AG04450 (cell line): ENCODE data around the gene NTF4. TPM values are rescaled to one million over a fixed set of nuclear protein-coding genes. Genes with fewer than 3 reads are reported as not detected.
A peak's percentile ranks its signal among the peaks of the same experiment; 100 is the strongest.

Experiments used
- CTCF ChIA-PET: fragments of 300-600, 350-600 bp; formaldehyde crosslinking; extraction: SDS; loops from one replicate; lab custom pipeline; 2022; ENCODE audit warnings: antibody characterized with exemption, inconsistent platforms; lab: Charles Lee
- POLR2A ChIA-PET: fragments of 350-600 bp; formaldehyde crosslinking; extraction: SDS; loops from one replicate; lab custom pipeline; 2021; ENCODE audit warnings: antibody characterized with exemption, inconsistent platforms; lab: Yijun Ruan, JAX
- DNase-seq: peaks from one replicate; pipeline ENCODE4 v3.0.0-alpha.2; 2011; ENCODE audit warnings: low read depth, low spot score
- H3K27ac ChIP-seq: one replicate; pipeline ENCODE4 v1.5.1; 2012; ENCODE audit warnings: low read depth, low read length, control low read depth
- H3K27me3 ChIP-seq: one replicate; pipeline ENCODE4 v1.6.0; 2012; ENCODE audit warnings: low read length; ENCODE audit not compliant: control insufficient read depth, insufficient read depth
- H3K4me3 ChIP-seq: 2 replicates; pipeline ENCODE4 v1.5.1; 2011; ENCODE audit warnings: mild to moderate bottlenecking, low read depth, low read length, control low read depth
- H3K9me3 ChIP-seq: 2 replicates; pipeline ENCODE4 v1.5.1; 2012; ENCODE audit warnings: low read length; ENCODE audit not compliant: control insufficient read depth, insufficient read depth
- polyA plus RNA-seq: library from polyadenylated mRNA; depleted of rRNA; stranded (reverse); fragments of >200 nt; gene quantifications from 2 replicates; pipeline ENCODE4 v1.2.3, GENCODE V29; 2011
- TF ChIP-seq, protein P1 (sequence below): IDR thresholded peaks from 2 replicates; pipeline ENCODE4 v1.5.1; 2011; ENCODE audit warnings: low read depth, low read length, control low read depth, inconsistent platforms

The NTF4 gene
- polyA plus RNA-seq, 1 experiment: 0.09 TPM

- H3K27ac ChIP-seq: peak overlapping the region; percentile 11
- TF ChIP-seq, protein P1, sequence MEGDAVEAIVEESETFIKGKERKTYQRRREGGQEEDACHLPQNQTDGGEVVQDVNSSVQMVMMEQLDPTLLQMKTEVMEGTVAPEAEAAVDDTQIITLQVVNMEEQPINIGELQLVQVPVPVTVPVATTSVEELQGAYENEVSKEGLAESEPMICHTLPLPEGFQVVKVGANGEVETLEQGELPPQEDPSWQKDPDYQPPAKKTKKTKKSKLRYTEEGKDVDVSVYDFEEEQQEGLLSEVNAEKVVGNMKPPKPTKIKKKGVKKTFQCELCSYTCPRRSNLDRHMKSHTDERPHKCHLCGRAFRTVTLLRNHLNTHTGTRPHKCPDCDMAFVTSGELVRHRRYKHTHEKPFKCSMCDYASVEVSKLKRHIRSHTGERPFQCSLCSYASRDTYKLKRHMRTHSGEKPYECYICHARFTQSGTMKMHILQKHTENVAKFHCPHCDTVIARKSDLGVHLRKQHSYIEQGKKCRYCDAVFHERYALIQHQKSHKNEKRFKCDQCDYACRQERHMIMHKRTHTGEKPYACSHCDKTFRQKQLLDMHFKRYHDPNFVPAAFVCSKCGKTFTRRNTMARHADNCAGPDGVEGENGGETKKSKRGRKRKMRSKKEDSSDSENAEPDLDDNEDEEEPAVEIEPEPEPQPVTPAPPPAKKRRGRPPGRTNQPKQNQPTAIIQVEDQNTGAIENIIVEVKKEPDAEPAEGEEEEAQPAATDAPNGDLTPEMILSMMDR: no peak
- POLR2A ChIA-PET: interaction anchor here (1.1 to 1.7 kb wide), 3 partner anchors 16 to 100 kb away, joined by 3 to 7 read pairs (median 5); partner anchors contain the start of gene LIN7B
- CTCF ChIA-PET: interaction anchor here (0.7 to 2.8 kb wide), 13 partner anchors 12 to 288 kb away, joined by 4 to 55 read pairs (median 10); partner anchors contain the start of genes KCNA7, LIN7B, NTF4 and PPFIA3
- no peaks in the 10 kb centered on the region for H3K9me3 ChIP-seq
- H3K4me3 ChIP-seq: no peak overlapping the region
- DNase-seq: no peak
- no peaks in the 10 kb centered on the region for H3K27me3 ChIP-seq
These were observed 34.2 kb upstream of the NTF4 start for GRCh38 chr19:49098795-49099194.

DNA sequence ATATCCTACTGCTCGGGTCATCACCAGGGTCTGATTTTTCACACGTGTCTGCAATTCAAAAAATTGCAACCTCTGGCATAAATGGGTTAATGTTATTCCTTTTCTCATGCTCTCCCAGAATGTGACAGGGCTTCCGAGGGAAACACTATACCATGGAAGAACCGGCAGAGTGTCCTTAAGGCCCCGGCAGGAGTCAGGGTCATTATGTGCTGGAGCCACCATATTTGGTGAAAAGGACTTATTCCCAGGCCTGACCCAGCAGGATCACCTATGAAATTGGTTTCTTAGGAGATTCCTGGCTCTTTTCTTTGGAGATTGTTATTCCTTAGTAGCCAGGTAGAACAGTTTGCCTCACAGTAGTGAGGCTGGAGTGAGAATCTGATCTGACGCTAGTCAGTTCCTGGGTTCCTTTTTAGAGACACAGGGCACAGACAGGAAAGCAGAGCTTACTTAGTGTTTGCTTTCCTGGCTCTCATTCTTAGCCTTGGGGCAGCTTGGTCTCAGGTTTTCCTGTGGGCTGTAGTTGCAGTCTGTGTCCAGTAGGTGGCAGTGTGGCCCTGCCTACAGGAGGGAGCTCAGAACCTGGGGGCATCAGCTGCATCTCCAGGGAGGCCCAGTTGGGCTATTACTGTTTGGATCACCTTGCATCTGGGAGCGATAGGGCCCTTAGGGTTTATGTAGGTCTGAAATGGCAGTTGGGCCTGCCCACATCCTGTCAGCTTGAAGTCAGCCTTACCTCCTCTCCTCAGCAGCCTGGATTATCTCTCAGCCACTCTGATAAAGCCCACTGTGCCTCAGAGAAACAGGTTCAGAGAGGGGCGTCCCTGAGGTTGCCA lies 33.1 kb upstream of the NTF4 start:
- POLR2A ChIA-PET: interaction anchor here (0.6 to 1.7 kb wide), 6 partner anchors 12 to 382 kb away, joined by 3 to 7 read pairs (median 4); partner anchors contain the start of gene LIN7B
- no peak overlapping the region for H3K27ac ChIP-seq
- TF ChIP-seq, protein P1: peak; percentile 99
- no peaks in the 10 kb centered on the region for H3K27me3 ChIP-seq
- H3K9me3 ChIP-seq: no peaks in the 10 kb centered on the region
- no peak overlapping the region for H3K4me3 ChIP-seq
- DNase-seq: peak; percentile 53
- CTCF ChIA-PET: interaction anchor here (0.5 to 2.8 kb wide), 45 partner anchors 9 to 1472 kb away, joined by 3 to 55 read pairs (median 6); partner anchors contain the start of genes GYS1, KCNA7, LIN7B and NTF4

GRCh38 chr19:49094505-49095482 lies 30.2 kb upstream of the NTF4 start:
- no peak overlapping the region for H3K27ac ChIP-seq
- no peak for DNase-seq
- ChIA-PET CTCF (interaction anchor here (0.7 to 2.2 kb wide), 6 partner anchors 10 to 334 kb away, joined by 3 to 12 read pairs (median 4); no protein-coding TSS in a partner anchor), POLR2A (interaction anchor here (0.7 kb wide), 1 partner anchor 16 kb away, joined by 3 read pairs; no protein-coding TSS in a partner anchor)
- no peak overlapping the region for H3K4me3 ChIP-seq
- no peaks in the 10 kb centered on the region for H3K27me3 ChIP-seq
- H3K9me3 ChIP-seq: no peaks in the 10 kb centered on the region
- TF ChIP-seq, protein P1: no peak

DNA sequence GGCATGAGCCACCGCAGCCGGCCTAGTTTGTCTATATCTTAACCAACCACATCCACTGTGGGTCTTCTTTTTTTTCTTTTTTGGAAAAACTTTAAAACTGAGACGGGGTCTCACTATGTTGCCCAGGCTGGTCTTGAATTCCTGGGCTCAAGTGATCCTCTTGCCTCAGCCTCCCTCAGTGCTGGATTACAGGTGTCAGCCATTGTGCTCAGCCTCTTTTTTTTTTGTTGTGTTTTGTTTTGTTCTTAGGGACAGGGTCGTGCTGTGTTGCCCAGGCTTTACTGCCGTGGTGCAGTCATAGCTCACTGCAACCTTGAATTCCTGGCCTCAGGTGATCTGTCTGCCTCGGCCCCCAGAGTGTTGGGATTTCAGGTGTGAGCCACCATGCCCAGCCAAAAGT lies 28.1 kb upstream of the NTF4 start:
- ChIA-PET POLR2A (no interaction called here), CTCF (interaction anchor here (1.5 kb wide), 1 partner anchor 134 kb away, joined by 4 read pairs; no protein-coding TSS in a partner anchor)
- Histone ChIP-seq H3K27ac (no peak overlapping the region), H3K4me3 (no peak overlapping the region), H3K9me3 (no peaks in the 10 kb centered on the region), H3K27me3 (no peaks in the 10 kb centered on the region)
- DNase-seq: no peak
- TF ChIP-seq, protein P1: no peak
